ENCODE results near the gene DEFB113.

GRCh38 chr6:49919261-49919660, 50.2 kb downstream of the DEFB113 start:
- TF ChIP-seq CTCF (optimal IDR thresholded peaks at IDR 0.05 in 1 of 3, IDR thresholded peaks at IDR 0.05 in 1 of 3, conservative IDR thresholded peaks at IDR 0.05 in 1 of 3; ENCODE audit: extremely low read depth in 1 of 3, insufficient read depth in 2 of 3, low read length in 3 of 3), result no peak
- TF ChIP-seq EZH2 (IDR thresholded peaks at IDR 0.05; ENCODE audit: low read length), result no peak
